Mesothelial cell of epicardium (in vitro differentiated cells): ENCODE measurements around the gene CHRNA1. TPM values are rescaled to one million over a fixed set of nuclear protein-coding genes. Genes with fewer than 3 reads are reported as not detected.

Experiments
- DNase-seq, 2 experiments: peaks; one replicate each; pipeline ENCODE4 v3.0.0; 2021; ENCODE audit warnings: low spot score in 2 of 2; ENCODE audit not compliant: unreplicated experiment in 2 of 2
- H3K27ac Mint-ChIP-seq: 2 replicates; pipeline ENCODE4 v1.8.0; 2021; ENCODE audit warnings: mixed read lengths
- H3K27me3 Mint-ChIP-seq: 2 replicates; pipeline ENCODE4 v1.8.0; 2021; ENCODE audit warnings: low read depth, mixed read lengths
- H3K36me3 Mint-ChIP-seq: 2 replicates; pipeline ENCODE4 v1.8.0; 2021; ENCODE audit warnings: mixed read lengths
- H3K4me1 Mint-ChIP-seq: 2 replicates; pipeline ENCODE4 v1.8.0; 2021; ENCODE audit warnings: mixed read lengths
- H3K4me3 Mint-ChIP-seq: 2 replicates; pipeline ENCODE4 v1.8.0; 2021; ENCODE audit warnings: mild to moderate bottlenecking, moderate library complexity, mixed read lengths
- H3K9me3 Mint-ChIP-seq: 2 replicates; pipeline ENCODE4 v1.8.0; 2021; ENCODE audit warnings: mixed read lengths
- CTCF ChIP-seq: fragments of 200-600 bp; sonication (generic); IDR thresholded peaks from one replicate; pipeline ENCODE4 v1.5.0; 2021; ENCODE audit warnings: antibody characterized with exemption; ENCODE audit not compliant: unreplicated experiment
- total RNA-seq: library from RNA; stranded (reverse); gene quantifications from 3 replicates; pipeline ENCODE4 v1.2.1, GENCODE V29; 2021

CHRNA1 gene
- total RNA-seq, 1 donor from 2014 or later: 0.16 TPM

- Mint-ChIP-seq H3K27ac (peak overlapping the region; percentile 69), H3K9me3 (no peaks in the 10 kb centered on the region), H3K27me3 (no peaks in the 10 kb centered on the region), H3K4me3 (no peak overlapping the region), H3K36me3 (no peaks in the 10 kb centered on the region), H3K4me1 (peaks cover 50% of the 10 kb centered on the region)
- no peak for DNase-seq
- TF ChIP-seq CTCF: no peak
These were observed 14.1 kb upstream of the CHRNA1 start for GRCh38 chr2:174778085-174778981.

GRCh38 chr2:174777347-174778084, 13.2 kb upstream of the CHRNA1 start:
- TF ChIP-seq CTCF: no peak
- Mint-ChIP-seq H3K27ac (peak overlapping the region; percentile 69), H3K36me3 (no peaks in the 10 kb centered on the region), H3K4me1 (peaks cover 58% of the 10 kb centered on the region), H3K27me3 (no peaks in the 10 kb centered on the region), H3K9me3 (no peaks in the 10 kb centered on the region), H3K4me3 (no peak overlapping the region)
- DNase-seq: no peak

GRCh38 chr2:174776675-174777074, 12.4 kb upstream of the CHRNA1 start:
- no peak for TF ChIP-seq CTCF
- Mint-ChIP-seq H3K27me3 (no peaks in the 10 kb centered on the region), H3K4me1 (peaks cover 60% of the 10 kb centered on the region), H3K27ac (no peak overlapping the region), H3K36me3 (no peaks in the 10 kb centered on the region), H3K4me3 (no peak overlapping the region), H3K9me3 (no peaks in the 10 kb centered on the region)
- no peak for DNase-seq

- H3K27me3 Mint-ChIP-seq: no peaks in the 10 kb centered on the region
- no peak for DNase-seq
These were observed 12.0 kb upstream of the CHRNA1 start for GRCh38 chr2:174776223-174776622.

GRCh38 chr2:174775571-174775980, 11.3 kb upstream of the CHRNA1 start:
- Mint-ChIP-seq H3K4me1 (peaks cover 50% of the 10 kb centered on the region), H3K4me3 (no peak overlapping the region), H3K9me3 (no peaks in the 10 kb centered on the region), H3K36me3 (no peaks in the 10 kb centered on the region), H3K27ac (no peak overlapping the region), H3K27me3 (no peaks in the 10 kb centered on the region)
- no peak for TF ChIP-seq CTCF
- DNase-seq: no peak

More at GRCh38 chr2:174776223-174776622, 12.0 kb upstream of the CHRNA1 start:
- H3K4me3 Mint-ChIP-seq: no peak overlapping the region
- no peaks in the 10 kb centered on the region for H3K9me3 Mint-ChIP-seq
- H3K4me1 Mint-ChIP-seq: peaks cover 55% of the 10 kb centered on the region
- no peak overlapping the region for H3K27ac Mint-ChIP-seq
- H3K36me3 Mint-ChIP-seq: no peaks in the 10 kb centered on the region
- peak; percentile 33 for TF ChIP-seq CTCF
